ENCODE measurements around the gene RARS2.

DNA sequence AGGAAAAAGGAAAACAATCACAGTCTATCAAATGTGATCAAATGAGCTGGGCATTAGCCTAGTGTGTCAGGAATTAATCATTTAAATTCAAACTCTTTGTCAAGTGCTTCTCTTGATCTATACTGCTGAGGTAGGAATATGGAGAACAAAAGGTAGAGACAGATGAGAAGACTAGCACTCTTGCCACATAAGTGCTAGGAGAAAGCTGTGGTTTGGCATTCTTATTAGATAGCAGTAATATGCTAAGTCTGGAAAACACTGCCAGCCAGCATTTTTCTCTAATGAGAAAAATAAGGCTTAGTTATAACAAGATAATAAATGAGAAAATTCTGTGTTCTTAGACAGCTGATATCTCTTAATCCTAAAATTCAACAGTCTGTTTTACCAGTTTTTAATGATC lies 39.1 kb upstream of the RARS2 start:
- TF ChIP-seq, protein P1, sequence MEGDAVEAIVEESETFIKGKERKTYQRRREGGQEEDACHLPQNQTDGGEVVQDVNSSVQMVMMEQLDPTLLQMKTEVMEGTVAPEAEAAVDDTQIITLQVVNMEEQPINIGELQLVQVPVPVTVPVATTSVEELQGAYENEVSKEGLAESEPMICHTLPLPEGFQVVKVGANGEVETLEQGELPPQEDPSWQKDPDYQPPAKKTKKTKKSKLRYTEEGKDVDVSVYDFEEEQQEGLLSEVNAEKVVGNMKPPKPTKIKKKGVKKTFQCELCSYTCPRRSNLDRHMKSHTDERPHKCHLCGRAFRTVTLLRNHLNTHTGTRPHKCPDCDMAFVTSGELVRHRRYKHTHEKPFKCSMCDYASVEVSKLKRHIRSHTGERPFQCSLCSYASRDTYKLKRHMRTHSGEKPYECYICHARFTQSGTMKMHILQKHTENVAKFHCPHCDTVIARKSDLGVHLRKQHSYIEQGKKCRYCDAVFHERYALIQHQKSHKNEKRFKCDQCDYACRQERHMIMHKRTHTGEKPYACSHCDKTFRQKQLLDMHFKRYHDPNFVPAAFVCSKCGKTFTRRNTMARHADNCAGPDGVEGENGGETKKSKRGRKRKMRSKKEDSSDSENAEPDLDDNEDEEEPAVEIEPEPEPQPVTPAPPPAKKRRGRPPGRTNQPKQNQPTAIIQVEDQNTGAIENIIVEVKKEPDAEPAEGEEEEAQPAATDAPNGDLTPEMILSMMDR (conservative IDR thresholded peaks at IDR 0.05; ENCODE audit: low read depth, low read length) = no peak
- no peak for TF ChIP-seq EZH2 (IDR thresholded peaks at IDR 0.05; ENCODE audit: borderline replicate concordance, low read depth, low read length, poor library complexity, severe bottlenecking)
